ENCODE results near the gene DESI2.

DNA sequence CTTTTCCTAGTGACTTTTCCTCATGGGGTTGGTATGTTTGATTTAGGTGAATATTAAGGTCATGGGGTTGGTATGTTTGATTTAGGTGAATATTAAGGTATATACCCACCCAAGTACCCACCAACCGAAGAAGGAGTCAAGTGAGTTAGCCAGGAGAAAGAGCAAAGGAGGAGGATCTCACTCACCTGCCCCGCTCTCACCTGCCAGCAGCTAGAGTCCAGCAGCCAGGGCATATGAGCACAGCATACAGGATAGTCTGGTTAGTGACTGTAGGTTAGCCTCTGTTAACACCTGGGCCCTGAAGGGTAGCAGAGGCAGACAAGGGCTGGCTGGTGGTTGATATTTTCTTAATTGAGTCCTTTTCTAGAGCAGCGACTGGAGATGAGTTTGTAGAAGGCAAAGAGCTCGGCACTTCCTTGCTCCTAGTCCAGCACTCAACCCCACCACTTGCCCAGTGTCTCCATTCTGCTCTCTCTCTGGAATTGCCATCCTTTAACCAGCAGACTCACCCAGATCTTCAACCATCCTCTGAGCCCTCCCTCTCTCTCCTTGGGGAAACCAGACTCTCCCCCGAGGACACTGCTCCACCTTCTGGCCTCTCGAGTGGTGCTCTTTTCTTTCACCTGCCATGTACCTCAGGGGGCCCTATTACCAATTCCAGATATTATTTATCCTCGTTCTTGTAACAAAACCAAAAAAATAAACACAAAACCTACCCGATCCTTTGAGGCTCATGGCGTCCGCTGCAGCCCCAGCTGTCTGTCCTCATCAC is 16.3 kb upstream of the DESI2 start:
- no peak for TF ChIP-seq EZH2phosphoT487 (IDR thresholded peaks at IDR 0.05; ENCODE audit: borderline replicate concordance, low read length)
- TF ChIP-seq, protein P1, sequence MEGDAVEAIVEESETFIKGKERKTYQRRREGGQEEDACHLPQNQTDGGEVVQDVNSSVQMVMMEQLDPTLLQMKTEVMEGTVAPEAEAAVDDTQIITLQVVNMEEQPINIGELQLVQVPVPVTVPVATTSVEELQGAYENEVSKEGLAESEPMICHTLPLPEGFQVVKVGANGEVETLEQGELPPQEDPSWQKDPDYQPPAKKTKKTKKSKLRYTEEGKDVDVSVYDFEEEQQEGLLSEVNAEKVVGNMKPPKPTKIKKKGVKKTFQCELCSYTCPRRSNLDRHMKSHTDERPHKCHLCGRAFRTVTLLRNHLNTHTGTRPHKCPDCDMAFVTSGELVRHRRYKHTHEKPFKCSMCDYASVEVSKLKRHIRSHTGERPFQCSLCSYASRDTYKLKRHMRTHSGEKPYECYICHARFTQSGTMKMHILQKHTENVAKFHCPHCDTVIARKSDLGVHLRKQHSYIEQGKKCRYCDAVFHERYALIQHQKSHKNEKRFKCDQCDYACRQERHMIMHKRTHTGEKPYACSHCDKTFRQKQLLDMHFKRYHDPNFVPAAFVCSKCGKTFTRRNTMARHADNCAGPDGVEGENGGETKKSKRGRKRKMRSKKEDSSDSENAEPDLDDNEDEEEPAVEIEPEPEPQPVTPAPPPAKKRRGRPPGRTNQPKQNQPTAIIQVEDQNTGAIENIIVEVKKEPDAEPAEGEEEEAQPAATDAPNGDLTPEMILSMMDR (conservative IDR thresholded peaks at IDR 0.05; ENCODE audit: low read depth, low read length) = no peak
- TF ChIP-seq EZH2 (IDR thresholded peaks at IDR 0.05; ENCODE audit: low read length, unreplicated experiment) = no peak

All from PC-3 (cell line).